Colonic mucosa (tissue), 4 donors: ENCODE data around the gene TBCE. TPM values are rescaled to one million over a fixed set of nuclear protein-coding genes. Genes with fewer than 3 reads are reported as not detected.
A peak's percentile ranks its signal among the peaks of the same experiment; 100 is the strongest.

Source experiments
- DNase-seq: peaks from one replicate; pipeline ENCODE4 v3.0.0-alpha.2; 2020
- H3K27ac ChIP-seq: fragments of 200-600 bp; one replicate; pipeline ENCODE4 v1.8.0; 2021
- H3K27me3 ChIP-seq: fragments of 200-600 bp; one replicate; pipeline ENCODE4 v1.8.0; 2021
- H3K36me3 ChIP-seq: fragments of 200-600 bp; one replicate; pipeline ENCODE4 v1.8.0; 2021
- H3K4me1 ChIP-seq: fragments of 200-600 bp; one replicate; pipeline ENCODE4 v1.8.0; 2021; ENCODE audit warnings: mild to moderate bottlenecking
- H3K4me3 ChIP-seq: fragments of 200-600 bp; one replicate; pipeline ENCODE4 v1.8.0; 2021
- H3K9ac ChIP-seq, 2 donors: one replicate each; pipeline ENCODE4 v1.7.0; 2013; ENCODE audit warnings: control low read depth in 2 of 2, low read depth in 2 of 2, low read length in 2 of 2
- H3K9me3 ChIP-seq: fragments of 200-600 bp; one replicate; pipeline ENCODE4 v1.8.0; 2021
- intact Hi-C: fragments of 100-400 bp; cut with DNase I; formaldehyde crosslinking; loops from one replicate; pipeline ENCODE4 v1.14.1; 2022
- total RNA-seq, 2 donors: library from RNA; stranded (reverse); fragmentation: NEBNext Ultra II Directional in 1 of 2; extraction: Animal tissue kit (Norgen Biotek cat#: 25700) in 1 of 2; gene quantifications; one replicate each; pipeline ENCODE4 v1.2.1, GENCODE V29; 2021
- TF ChIP-seq, protein P1 (sequence below): fragments of 200-600 bp; IDR thresholded peaks from one replicate; pipeline ENCODE4 v1.8.0; 2022; ENCODE audit warnings: antibody characterized with exemption, mild to moderate bottlenecking
- donor health status: healthy.
- donor health status: DM: no; HTN: no; CAD: no.
- donor health status: DM: no; HTN: no; CAD: no.

Gene TBCE
- total RNA-seq, 2 donors from 2014 or later = 12.6 to 22.7 TPM

DNA sequence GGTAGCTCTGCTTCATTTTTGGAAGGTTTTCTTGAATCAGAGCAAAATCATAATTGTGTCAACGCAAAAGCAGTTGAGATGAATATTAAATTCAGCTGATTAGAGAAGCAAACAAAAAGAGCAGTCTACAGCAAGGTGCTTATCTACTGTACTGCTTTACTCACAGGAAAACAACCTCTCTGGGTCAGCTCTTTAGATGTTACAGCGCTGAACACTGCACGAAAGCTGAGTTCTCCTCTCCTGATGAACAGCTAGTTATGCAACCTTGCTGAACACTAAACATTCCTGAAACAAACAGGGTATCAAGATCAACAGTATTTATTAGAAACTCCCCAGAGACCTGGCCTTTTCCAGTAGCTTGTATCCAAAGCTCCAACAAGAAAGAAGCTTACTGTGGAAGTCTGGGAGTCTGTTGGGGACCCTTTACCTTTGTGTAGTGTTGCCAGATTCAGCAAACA, 41.3 kb downstream of the TBCE start:
- intact Hi-C loops = no loop called here
- TF ChIP-seq, protein P1, sequence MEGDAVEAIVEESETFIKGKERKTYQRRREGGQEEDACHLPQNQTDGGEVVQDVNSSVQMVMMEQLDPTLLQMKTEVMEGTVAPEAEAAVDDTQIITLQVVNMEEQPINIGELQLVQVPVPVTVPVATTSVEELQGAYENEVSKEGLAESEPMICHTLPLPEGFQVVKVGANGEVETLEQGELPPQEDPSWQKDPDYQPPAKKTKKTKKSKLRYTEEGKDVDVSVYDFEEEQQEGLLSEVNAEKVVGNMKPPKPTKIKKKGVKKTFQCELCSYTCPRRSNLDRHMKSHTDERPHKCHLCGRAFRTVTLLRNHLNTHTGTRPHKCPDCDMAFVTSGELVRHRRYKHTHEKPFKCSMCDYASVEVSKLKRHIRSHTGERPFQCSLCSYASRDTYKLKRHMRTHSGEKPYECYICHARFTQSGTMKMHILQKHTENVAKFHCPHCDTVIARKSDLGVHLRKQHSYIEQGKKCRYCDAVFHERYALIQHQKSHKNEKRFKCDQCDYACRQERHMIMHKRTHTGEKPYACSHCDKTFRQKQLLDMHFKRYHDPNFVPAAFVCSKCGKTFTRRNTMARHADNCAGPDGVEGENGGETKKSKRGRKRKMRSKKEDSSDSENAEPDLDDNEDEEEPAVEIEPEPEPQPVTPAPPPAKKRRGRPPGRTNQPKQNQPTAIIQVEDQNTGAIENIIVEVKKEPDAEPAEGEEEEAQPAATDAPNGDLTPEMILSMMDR = no peak
- H3K4me3 ChIP-seq = no peak overlapping the region
- H3K36me3 ChIP-seq = no peaks in the 10 kb centered on the region
- no peaks in the 10 kb centered on the region for H3K4me1 ChIP-seq
- no peak overlapping the region for H3K27ac ChIP-seq
- H3K27me3 ChIP-seq = no peaks in the 10 kb centered on the region
- H3K9me3 ChIP-seq = no peaks in the 10 kb centered on the region
- no peak overlapping the region for H3K9ac ChIP-seq
- DNase-seq = no peak

DNA sequence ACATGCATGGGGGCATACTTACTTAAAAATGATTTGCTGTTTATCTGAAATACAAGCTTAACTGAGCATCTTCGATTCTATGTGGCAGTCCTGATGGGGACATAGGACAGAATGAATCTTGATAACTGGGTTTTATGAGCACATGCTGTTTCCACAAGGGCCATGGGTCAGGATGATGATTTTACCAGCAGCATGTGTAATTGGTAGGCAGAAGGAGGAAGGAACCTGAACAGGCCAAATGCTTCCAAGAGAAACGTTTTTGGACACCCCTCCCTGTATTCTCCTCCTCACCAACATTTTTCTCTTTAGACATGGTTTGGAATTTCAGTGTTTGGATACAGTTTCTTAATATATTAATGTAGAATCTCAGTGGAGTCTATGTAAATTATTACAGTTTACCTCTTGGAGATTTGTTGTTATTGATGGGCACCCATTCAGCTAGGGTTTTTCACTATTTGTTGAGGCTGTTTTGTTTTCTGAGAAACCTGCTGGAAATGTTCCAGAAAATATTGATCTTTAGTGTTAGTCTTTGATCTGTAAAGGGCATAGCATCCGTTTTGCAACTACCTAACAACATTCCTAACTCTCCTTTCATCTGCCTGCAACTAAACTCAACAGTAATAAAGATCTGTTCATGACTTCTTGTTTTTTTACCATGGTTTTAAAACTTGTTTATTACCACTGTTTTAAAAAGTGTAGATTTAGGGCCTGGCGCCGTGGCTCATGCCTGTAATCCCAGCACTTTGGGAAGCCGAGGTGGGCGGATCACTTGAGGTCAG, 42.0 kb downstream of the TBCE start:
- Histone ChIP-seq H3K27ac (no peak overlapping the region), H3K36me3 (no peaks in the 10 kb centered on the region), H3K9me3 (no peaks in the 10 kb centered on the region), H3K27me3 (no peaks in the 10 kb centered on the region), H3K4me3 (no peak overlapping the region), H3K4me1 (no peaks in the 10 kb centered on the region), H3K9ac (no peak overlapping the region)
- TF ChIP-seq, protein P1 = no peak
- intact Hi-C loops = no loop called here
- no peak for DNase-seq

DNA sequence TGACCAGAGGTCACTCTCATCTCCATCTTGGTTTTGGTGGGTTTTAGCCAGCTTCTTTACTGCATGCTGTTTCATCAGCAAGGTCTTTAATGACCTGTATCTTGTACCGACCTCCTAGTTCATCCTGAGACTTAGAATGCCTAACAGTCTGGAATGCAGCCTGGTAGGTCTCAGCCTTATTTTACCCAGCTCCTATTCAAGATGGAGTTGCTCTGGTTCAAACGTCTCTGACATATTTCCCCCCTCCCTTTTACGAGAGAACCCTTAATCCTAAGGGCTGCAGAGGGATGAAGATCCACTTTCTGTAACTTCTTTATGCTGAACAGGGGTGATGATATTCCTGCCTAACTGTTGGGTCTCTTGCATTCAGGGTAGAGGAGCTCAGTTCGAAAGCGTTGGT, 43.2 kb downstream of the TBCE start:
- intact Hi-C loops = loop anchor here (10.0 kb wide), 1 partner anchor 306 kb away; no protein-coding TSS in a partner anchor
- no peak for DNase-seq
- Histone ChIP-seq H3K27me3 (no peaks in the 10 kb centered on the region), H3K4me1 (no peaks in the 10 kb centered on the region), H3K27ac (no peak overlapping the region), H3K9me3 (no peaks in the 10 kb centered on the region), H3K9ac (no peak overlapping the region), H3K36me3 (no peaks in the 10 kb centered on the region), H3K4me3 (no peak overlapping the region)
- TF ChIP-seq, protein P1 = no peak

DNA sequence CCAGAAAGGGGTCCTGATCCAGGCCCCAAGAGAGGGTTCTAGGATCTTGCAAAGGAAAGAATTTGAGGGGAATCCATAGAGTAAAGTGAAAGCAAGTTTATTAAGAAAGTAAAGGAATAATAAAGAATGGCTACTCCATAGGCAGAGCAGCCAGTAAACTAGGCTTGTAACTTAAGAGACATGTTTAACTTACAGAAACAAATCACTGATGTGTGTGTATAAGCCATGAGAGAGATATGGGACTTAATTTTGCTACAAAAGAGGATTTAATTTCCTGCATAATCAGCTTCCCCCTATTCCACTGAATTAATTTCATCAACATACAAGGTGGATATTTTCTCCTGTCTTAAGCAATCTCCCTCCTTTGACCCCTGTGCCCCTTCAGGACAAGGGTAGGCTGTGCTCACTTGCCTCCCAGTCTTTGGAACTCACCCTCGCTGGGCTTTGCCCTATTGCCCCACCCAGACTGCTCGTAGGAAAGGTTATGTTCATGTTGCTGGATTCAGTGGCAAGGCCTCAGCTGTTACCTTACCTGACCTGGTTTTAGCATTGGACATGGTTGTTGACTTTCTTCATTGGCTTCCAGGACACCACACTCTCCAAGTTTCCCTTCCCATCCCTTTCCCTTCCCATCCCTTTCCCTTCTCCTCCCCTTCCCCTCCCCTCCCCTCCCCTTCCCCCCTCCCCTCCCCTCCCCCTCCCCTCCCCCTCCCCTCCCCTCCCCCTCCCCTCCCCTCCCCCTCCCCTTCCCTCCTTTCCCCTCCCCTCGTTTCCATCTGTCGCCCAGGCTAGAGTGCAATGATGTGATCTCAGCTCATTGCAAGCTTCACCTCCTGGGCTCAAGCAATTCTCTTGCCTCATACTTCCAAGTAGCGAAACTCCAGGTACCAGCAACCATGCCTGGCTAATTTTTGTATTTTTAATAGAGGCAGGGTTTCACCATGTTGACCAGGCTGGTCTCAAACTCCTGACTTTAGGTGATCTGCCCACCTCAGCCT, 44.6 kb downstream of the TBCE start:
- Histone ChIP-seq H3K9me3 (no peaks in the 10 kb centered on the region), H3K4me3 (no peak overlapping the region), H3K4me1 (no peaks in the 10 kb centered on the region), H3K27me3 (no peaks in the 10 kb centered on the region), H3K27ac (no peak overlapping the region), H3K9ac (no peak overlapping the region), H3K36me3 (no peaks in the 10 kb centered on the region)
- TF ChIP-seq, protein P1 = no peak
- intact Hi-C loops = loop anchor here (10.0 kb wide), 1 partner anchor 307 kb away; no protein-coding TSS in a partner anchor
- peak; percentile 54 for DNase-seq
